ENCODE results near the gene SLC25A12. TPM values are rescaled to one million over a fixed set of nuclear protein-coding genes. Genes with fewer than 3 reads are reported as not detected.

Gene SLC25A12
- total and polyA plus RNA-seq, 10 of the 15 experiments (the other 5 are each of a cell fraction or from before 2014, with no cell fraction given) = 20.9 to 50.0 (median 33.0) TPM

DNA sequence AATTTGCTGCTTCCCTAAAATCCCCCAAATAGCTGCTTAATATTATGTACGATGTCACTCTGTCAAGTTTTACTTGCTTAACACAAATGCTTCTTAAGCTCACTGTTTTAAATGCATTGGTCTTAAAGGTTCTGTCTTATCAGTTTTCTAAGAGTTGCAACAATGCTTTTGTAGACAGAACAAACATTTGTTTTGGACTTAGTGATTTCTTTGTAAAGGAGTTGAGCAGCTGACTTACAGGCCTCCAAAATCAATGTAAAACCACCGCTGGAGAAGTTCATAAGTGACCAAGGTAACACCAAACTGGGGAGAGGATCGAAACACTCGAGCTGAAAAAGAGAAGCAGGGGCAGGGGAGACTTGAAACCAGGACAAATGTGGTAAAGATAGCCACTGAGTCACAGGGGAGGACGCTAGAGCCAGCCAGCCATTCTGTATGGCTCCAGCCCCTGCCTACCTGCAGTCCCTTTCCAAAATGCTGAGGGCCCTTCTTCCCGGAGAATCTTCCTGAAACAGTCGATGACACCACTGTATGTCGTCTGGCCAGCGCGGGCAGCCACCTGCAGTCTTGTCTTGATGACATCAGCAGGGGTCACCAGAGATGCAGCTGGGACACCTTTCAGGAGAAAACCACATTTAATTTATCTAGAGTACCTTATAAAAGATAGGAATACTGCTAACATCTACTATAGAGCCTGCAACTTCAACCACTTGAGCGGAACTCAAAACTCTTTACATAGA is 106.5 kb downstream of the SLC25A12 start (continued):
- TF ChIP-seq BCL3 (IDR thresholded peaks at IDR 0.05; ENCODE audit: borderline replicate concordance, insufficient read depth, low read depth, low read length, poor library complexity, severe bottlenecking) = no peak
- no peak for TF ChIP-seq RFX5 (IDR thresholded peaks at IDR 0.05; ENCODE audit: low read depth, low read length)
- TF ChIP-seq STAT3 (IDR thresholded peaks at IDR 0.05; ENCODE audit: low read depth, low read length) = no peak
- TF ChIP-seq RBBP5 (conservative IDR thresholded peaks at IDR 0.05) = no peak
- TF ChIP-seq ZBTB11 (CRISPR knock-in tag; IDR thresholded peaks at IDR 0.05) = no peak
- TF ChIP-seq CBX3 (IDR thresholded peaks at IDR 0.05; ENCODE audit: borderline replicate concordance, low read depth) = no peak

DNA sequence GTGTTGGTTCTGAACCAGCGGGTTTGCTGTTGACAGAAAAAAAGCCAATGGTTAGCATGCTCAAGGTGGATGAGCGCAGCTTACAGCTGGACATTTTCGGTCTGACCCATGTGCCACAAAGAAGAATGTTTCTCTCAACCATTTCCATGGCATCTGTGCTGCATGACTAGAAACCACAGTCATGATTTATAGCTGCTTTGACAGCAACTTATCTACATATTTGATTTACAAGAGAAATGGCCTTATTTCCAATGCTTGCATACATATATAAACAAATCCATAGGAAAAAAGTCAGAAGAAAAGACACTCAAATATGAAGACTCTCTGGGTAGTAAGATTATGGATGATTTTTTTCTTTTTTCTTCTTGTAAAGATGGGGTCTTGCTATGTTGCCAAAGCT is 108.6 kb downstream of the SLC25A12 start:
- no peak for ATAC-seq
- SMC1A ChIA-PET (ENCODE audit: uncharacterized antibody, unreplicated experiment) = no interaction called here
- no peaks in the 10 kb centered on the region for H4K20me1 ChIP-seq (ENCODE audit: control insufficient read depth, insufficient read depth)
- peaks cover 12 to 23% of the 10 kb centered on the region in 2 experiments for H3K36me3 ChIP-seq (ENCODE audit: control insufficient read depth in 2 of 2, insufficient read depth in 2 of 2, low read length in 1 of 2)
- POLR2A ChIA-PET = interaction anchor here (0.6 kb wide), 1 partner anchor 252 kb away, joined by 6 read pairs; no protein-coding TSS in a partner anchor
- 85% methylated on average over 3 of the region's 3 CpGs for WGBS (ENCODE audit: insufficient coverage, insufficient replicate concordance, low lambda C conversion rate, missing lambda C conversion rate)
- RAD21 ChIA-PET (ENCODE audit: unreplicated experiment) = no interaction called here
- intact Hi-C loops (cut with micrococcal nuclease; ENCODE audit: unreplicated experiment) = no loop called here
- no peak overlapping the region for H2AFZ ChIP-seq (ENCODE audit: control insufficient read depth, low read depth, low read length)
- FAIRE-seq = no peak
- no peaks in the 10 kb centered on the region for H3K27me3 ChIP-seq (replicated peaks in 1 of 2; ENCODE audit: control insufficient read depth in 2 of 2, insufficient read depth in 2 of 2, low read length in 1 of 2)
- H3K9me3 ChIP-seq (replicated peaks; ENCODE audit: control insufficient read depth, insufficient read depth, low read length) = no peaks in the 10 kb centered on the region
- H3K4me2 ChIP-seq (ENCODE audit: control insufficient read depth, insufficient read depth) = no peak overlapping the region
- H3K9ac ChIP-seq (ENCODE audit: control insufficient read depth, insufficient read depth, low read length) = no peak overlapping the region
- no peaks in the 10 kb centered on the region for H3K4me1 ChIP-seq (ENCODE audit: control insufficient read depth, insufficient read depth, low read length)
- BruUV-seq (replicated peaks) = no TSS peak
- in situ Hi-C loops (cut with MboI) = no loop called here
- no peaks in the 10 kb centered on the region for H3K79me2 ChIP-seq (ENCODE audit: control insufficient read depth, insufficient read depth, low read length)
- DNase-seq (ENCODE audit: low read depth, low spot score) = no peak
- CTCF ChIA-PET = interaction anchor here (2.2 kb wide), 1 partner anchor 320 kb away, joined by 7 read pairs; no protein-coding TSS in a partner anchor
- no peak overlapping the region for H3K27ac ChIP-seq (ENCODE audit: control insufficient read depth, insufficient read depth)
- H3K4me3 ChIP-seq = no peak overlapping the region
- TF ChIP-seq CEBPZ (IDR thresholded peaks at IDR 0.05; ENCODE audit: low read depth, low read length) = no peak
- no peak for TF ChIP-seq ZNF592 (IDR thresholded peaks at IDR 0.05)
- TF ChIP-seq ZNF24 (IDR thresholded peaks at IDR 0.05) = no peak
